Forelimb muscle (tissue), 1 donor: ENCODE data around the gene KCNMA1. TPM values are rescaled to one million over a fixed set of nuclear protein-coding genes. Genes with fewer than 3 reads are reported as not detected.
"Not testable (repeated sequence)": the region's sequence is repeated elsewhere in the genome, so short reads cannot be mapped to it uniquely, and the experiment has no call there.

Experiments
- DNase-seq: peaks from one replicate; pipeline ENCODE4 v3.0.0-alpha.2; 2013; ENCODE audit warnings: low read depth
- polyA plus RNA-seq: library from polyadenylated mRNA; unstranded; fragments of 120-200 nt; gene quantifications from one replicate; pipeline ENCODE4 v1.2.1, GENCODE V29; 2013; ENCODE audit not compliant: insufficient read length

KCNMA1 gene
- polyA plus RNA-seq, 1 donor, result 15.1 TPM

DNA sequence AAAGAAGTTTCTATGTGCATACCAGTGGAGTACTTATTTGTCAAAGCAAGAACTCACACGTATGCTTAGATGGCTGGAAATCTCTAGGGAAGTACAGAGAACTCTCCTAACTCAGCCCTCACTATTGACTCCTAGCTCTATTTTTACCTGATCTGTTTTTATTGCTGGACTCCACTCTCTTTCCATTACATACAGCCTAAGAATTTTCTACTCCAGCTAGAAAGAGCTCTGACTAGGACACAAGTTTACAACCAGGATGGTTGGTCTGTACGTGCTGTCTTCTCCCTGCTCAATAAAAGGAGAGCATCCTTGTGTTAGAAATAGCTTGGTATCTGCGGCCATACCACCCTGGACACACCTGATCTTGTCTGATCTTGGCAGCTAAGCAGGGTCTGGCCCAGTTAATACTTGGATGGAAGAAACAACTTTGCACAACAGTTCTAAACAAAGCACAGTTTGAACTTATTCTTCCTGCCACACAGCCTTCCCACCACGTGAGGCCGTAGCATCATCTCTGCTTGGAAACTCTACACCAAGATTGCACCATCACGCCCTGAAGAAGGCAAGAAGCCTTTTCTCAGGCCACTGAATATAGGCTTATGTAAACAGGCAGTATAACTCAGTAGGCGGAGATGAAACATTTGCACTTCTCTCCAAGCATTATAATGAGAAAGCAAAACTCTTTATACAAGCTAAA lies 50.7 kb downstream of the KCNMA1 start:
- DNase-seq, result no peak

DNA sequence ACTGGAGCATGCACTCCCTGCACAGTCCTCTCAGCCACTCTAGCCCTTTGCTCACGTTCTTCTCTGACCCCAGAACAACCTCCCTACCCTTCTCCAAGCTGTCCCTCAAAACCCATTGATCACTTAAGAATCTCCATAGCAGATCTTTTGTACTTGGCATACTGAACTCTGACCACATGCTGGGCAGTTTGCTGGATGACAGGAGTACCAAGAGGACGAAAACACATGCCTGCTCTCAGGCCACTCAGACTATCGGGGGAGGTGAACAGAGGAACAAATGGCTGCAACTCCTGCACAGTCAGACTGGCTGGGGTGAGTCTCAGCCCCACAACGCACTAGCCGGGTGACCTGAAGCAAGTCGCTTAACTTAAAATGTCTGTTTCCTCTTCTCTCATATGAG lies 52.7 kb downstream of the KCNMA1 start:
- DNase-seq, result no peak

DNA sequence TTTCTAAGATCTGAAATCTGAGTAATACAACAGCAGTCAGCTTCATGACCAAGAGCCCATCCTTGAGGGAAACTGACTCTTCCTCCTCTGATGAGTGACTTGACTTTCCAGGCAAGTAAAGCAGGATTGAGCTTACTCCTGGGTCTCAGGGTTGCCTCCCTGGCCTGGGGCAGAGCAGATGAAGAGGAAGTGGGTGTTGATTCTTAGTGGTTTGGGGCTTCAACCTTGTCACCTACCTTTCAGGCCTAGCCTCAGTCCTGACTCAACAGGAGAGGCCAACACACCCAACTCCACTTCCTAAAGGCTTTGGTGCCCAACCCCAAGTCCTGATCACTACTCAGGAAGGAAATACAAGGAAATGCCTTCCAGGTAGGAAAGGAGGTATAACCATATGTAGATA lies 54.1 kb downstream of the KCNMA1 start:
- no peak for DNase-seq

- no peak for DNase-seq
These were observed 54.9 kb downstream of the KCNMA1 start for GRCh38 chr10:77582710-77583115.

DNA sequence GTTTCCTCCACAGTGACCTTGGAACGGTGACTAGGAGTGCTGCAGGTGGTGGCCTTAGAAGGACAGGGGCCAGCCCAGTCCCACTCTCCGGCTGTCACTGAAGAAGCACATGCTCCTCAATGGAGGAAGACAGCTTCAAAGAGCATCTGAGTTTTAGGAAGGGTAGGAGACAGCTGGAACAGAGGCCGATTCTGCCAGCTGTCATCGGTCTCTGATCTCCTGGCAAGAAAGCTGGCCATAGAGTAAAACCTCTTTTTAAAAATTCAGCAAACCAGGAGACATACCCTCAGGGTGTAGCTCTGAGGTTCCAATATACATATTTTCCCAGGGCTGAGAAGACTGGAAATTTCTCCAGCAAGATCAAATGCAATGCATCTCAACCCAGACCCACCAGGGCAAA lies 55.9 kb downstream of the KCNMA1 start:
- no peak for DNase-seq

GRCh38 chr10:77580482-77580881 lies 57.1 kb downstream of the KCNMA1 start:
- DNase-seq, result no peak

DNA sequence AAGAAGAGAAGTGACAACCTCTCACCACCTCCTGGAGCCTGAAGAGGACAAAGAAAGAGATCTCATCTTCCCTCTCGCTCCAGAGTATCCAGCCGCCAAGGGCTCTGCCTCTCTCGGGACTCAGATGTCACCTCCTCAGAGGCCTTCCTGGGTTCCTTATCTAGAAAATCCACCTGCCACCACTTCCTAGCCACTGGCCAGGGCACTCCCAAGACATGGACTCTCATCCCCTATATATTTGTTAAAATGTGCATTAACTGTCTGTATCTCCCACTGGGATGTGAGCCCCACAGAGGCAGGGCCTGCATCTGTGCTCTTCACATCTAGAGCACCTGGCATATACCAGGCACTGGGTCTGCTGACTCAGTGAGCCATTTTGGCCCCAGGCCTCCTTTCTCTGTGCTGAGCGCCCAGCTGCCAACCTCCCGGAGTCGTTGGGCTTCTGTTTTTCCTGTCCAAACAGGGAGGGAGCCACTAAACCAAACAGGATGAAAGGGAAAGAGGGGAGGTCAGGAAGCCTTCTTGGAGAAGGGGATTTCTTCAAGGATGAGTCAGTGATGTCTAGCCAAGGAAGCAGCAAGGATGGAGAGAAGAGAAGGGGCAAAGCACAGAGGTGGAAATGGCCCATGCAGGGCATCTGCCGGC lies 58.9 kb downstream of the KCNMA1 start:
- DNase-seq, result no peak

DNA sequence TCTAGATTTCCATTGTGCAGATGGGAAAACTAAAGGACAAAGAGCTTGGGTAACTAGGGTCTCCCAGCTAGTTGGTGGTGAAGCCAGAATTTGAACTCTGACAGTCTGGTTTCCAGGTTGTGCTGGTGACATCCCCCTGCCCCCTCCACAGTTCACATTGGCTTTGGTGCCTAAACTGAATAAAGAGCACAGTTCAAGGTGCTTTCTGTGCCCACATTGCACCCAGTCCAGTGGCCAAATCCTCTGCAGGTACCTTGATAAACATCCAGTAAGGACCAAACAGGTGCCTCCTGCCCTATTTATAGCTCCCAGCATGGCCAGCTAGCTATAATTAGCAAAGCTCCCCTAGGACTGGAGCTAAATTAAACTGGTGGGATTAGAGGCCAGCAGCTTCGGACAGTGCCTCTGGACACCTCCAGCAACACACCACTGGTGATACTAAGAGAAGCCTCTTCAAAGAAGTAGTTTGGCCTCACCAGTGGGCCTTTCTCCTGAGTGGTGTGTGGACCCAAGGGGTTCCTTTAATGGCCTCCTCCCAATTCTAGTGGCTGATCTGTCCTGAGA lies 59.9 kb downstream of the KCNMA1 start:
- no peak for DNase-seq

GRCh38 chr10:77576444-77577032 lies 61.1 kb downstream of the KCNMA1 start:
- DNase-seq, result no peak

GRCh38 chr10:77576007-77576367 lies 61.6 kb downstream of the KCNMA1 start:
- no peak for DNase-seq

- DNase-seq, result no peak
These were observed 62.2 kb downstream of the KCNMA1 start for GRCh38 chr10:77575271-77576006.

DNA sequence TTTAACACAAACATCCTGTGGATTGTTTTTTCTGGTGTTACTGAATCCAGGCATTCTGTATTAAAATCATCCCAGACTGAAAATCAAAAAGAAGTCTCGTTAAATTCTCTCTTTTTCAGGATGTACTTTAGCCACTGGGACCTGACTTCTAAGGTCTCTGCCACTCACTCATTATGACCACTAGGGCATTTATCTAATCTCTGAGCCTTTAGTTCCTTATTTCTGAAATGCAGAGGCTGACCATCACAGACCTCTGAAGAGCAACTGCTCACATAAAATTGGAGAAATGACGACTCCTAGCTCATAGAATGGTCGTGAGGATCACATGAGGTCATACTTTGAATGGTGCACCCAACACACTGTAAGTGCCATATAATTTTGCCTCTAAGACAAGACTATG lies 63.2 kb downstream of the KCNMA1 start:
- no peak for DNase-seq

GRCh38 chr10:77572520-77572919 lies 65.1 kb downstream of the KCNMA1 start:
- not testable (repeated sequence) for DNase-seq

- DNase-seq, result no peak
These were observed 66.1 kb downstream of the KCNMA1 start for GRCh38 chr10:77571490-77571889.

DNA sequence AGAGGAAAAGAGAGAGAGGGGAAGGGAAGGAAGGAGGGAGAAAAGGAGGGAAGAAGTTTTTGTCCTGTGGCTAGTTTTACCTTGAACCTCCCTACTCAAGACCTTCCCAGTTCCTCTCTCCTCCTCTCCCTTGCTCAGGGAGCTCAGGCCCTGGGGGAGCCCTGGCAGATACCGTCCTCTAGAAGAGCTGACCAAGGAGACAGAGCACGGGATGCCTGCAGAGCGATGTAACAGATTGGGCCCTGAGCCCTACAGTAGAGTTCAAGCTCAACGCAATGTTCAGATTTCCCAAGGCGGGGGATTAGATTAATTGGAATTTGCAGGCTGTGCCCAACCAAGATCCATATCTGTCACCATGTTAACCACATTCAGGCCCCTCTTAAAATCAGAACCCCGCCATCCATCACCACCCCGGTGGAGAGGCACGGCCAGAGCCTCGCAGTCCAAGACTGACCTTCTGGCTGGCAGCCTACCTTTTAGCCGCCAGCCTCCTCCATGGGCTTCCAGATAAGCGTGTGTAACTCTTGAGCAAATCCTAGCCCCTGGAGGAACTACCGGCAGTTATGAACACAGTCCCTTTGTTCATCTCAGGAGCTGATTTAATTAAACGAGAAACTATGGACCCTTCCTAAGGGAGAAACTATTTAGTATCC lies 70.6 kb downstream of the KCNMA1 start:
- DNase-seq, result no peak

- no peak for DNase-seq
These were observed 71.4 kb downstream of the KCNMA1 start for GRCh38 chr10:77566236-77566635.

DNA sequence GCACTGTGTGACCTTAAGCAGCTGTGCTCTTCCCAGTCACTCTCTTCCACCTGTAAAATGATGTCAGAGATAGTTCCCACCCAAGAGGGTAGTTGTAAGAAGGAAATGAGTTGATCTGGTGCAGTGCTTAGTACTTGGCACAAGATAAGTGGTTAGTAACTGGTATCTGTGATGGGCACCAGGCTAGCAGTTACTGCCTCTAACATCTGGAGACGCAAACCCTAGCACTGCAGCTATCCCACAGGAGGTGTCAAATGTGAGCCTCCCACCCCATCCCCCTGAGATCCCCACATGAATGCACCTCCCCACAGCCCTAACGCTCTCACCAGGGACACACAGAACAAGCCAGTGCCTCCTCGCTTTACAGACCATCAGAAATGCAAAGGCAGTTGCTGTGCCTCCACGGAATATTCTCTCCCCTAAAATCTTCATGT lies 72.0 kb downstream of the KCNMA1 start:
- DNase-seq, result no peak

GRCh38 chr10:77564731-77565589 lies 72.6 kb downstream of the KCNMA1 start:
- DNase-seq, result no peak

DNA sequence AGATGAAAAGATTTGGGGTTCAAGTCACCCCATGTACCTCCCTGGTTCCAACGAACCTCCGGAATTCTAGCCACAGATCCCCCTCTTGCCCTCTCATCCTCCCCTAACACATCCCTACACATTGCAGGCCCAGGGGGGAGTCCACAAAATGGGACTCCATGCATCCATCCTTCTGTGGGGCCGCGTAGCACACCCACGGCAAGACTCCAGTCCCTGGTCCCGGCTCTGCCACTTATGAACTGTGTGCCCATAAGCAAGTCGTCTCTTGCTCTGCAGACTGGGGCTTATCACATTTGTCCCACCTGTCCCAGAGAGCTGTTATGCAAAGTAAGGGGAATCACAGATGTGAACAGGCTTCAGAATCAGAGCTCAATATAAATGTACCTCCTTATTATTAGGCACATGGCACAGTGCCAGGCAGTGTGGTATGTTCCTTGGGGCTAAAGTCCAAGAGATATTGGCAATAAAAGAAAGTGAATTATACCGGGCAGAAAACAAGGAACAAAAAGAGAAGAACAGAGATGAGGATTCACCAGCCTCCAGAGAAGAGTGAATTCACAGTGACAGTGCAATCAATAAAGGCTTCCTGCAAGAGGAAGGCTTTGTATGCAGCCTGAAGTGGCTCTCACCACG lies 73.9 kb downstream of the KCNMA1 start:
- no peak for DNase-seq

DNA sequence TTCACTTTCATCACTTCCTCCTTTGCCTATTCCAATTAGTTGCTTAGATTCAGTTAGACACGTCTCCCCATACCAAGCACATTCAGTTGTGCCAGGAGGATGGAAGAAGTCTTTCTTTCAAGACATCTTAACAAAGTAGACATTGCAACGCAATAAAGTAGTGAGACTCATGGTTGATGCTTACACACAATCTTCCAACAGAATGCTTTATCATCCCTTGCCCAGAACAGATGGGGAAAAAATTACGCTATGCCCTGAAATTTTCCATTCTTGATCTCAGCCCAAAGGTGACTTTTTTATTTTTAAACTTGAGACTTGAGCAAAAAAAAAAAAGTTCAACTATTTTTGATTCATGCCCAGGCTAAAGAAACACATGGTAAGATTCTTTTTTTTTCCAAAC lies 74.9 kb downstream of the KCNMA1 start:
- DNase-seq, result no peak
